GM23338 (cell line): ENCODE data around the gene LTBP2. TPM values are rescaled to one million over a fixed set of nuclear protein-coding genes. Genes with fewer than 3 reads are reported as not detected.

ENCODE experiments used
- ATAC-seq: fragments of 200-7000 bp; cut with Tn5 transposase; 3 replicates; pipeline ENCODE4 v1.9.1; 2020
- DNase-seq: peaks from one replicate; pipeline ENCODE4 v3.0.0-alpha.2; 2015; ENCODE audit warnings: low spot score
- H2AFZ ChIP-seq: fragments of 200-600 bp; sonication (generic); 2 replicates; pipeline ENCODE4 v1.8.0; 2016; ENCODE audit warnings: antibody characterized with exemption, mild to moderate bottlenecking, moderate library complexity
- H3F3A ChIP-seq: fragments of 200-600 bp; sonication (generic); replicated peaks from 2 replicates; pipeline ENCODE4 v1.8.0; 2017; ENCODE audit warnings: antibody characterized with exemption, mixed run types, low read depth
- H3K27ac ChIP-seq: fragments of 200-600 bp; sonication (generic); 2 replicates; pipeline ENCODE4 v1.6.1; 2016; ENCODE audit warnings: low read depth
- H3K27me3 ChIP-seq: fragments of 200-600 bp; sonication (generic); 2 replicates; pipeline ENCODE4 v1.8.0; 2016; ENCODE audit warnings: mild to moderate bottlenecking, mixed run types, moderate library complexity; ENCODE audit not compliant: insufficient read depth
- H3K36me3 ChIP-seq: fragments of 200-600 bp; sonication (generic); 2 replicates; pipeline ENCODE4 v1.8.0; 2016; ENCODE audit warnings: mild to moderate bottlenecking; ENCODE audit not compliant: insufficient read depth
- H3K4me1 ChIP-seq: fragments of 200-600 bp; sonication (generic); 2 replicates; pipeline ENCODE4 v1.8.0; 2016; ENCODE audit warnings: mild to moderate bottlenecking, moderate library complexity; ENCODE audit not compliant: insufficient read depth
- H3K4me2 ChIP-seq: fragments of 200-600 bp; sonication (generic); 2 replicates; pipeline ENCODE4 v1.7.1; 2017; ENCODE audit warnings: mixed run types
- H3K4me3 ChIP-seq: fragments of 200-600 bp; sonication (generic); 2 replicates; pipeline ENCODE4 v1.6.1; 2016; ENCODE audit warnings: mixed run types
- H3K79me2 ChIP-seq: fragments of 200-600 bp; sonication (generic); replicated peaks from 2 replicates; pipeline ENCODE4 v1.8.0; 2017; ENCODE audit warnings: mild to moderate bottlenecking; ENCODE audit not compliant: insufficient read depth
- H3K9me2 ChIP-seq: fragments of 200-600 bp; sonication (generic); 2 replicates; pipeline ENCODE4 v1.8.0; 2017; ENCODE audit not compliant: insufficient read depth
- H4K20me1 ChIP-seq: fragments of 200-600 bp; sonication (generic); replicated peaks from 2 replicates; pipeline ENCODE4 v1.8.0; 2017; ENCODE audit warnings: mild to moderate bottlenecking; ENCODE audit not compliant: insufficient read depth
- H3K27ac Mint-ChIP-seq: 2 replicates; pipeline ENCODE4 v1.8.0; 2020; ENCODE audit warnings: inconsistent platforms, mild to moderate bottlenecking, moderate library complexity, mixed read lengths
- H3K27me3 Mint-ChIP-seq: 3 replicates; pipeline ENCODE4 v1.8.0; 2022; ENCODE audit warnings: low read depth, mild to moderate bottlenecking, moderate library complexity, mixed read lengths, inconsistent platforms; ENCODE audit not compliant: insufficient read depth, poor library complexity
- H3K36me3 Mint-ChIP-seq: 3 replicates; pipeline ENCODE4 v1.8.0; 2021; ENCODE audit warnings: low read depth, mild to moderate bottlenecking, inconsistent platforms, moderate library complexity, mixed read lengths
- H3K4me1 Mint-ChIP-seq: 3 replicates; pipeline ENCODE4 v1.8.0; 2020; ENCODE audit warnings: mild to moderate bottlenecking, inconsistent platforms, mixed read lengths
- H3K4me3 Mint-ChIP-seq: 3 replicates; pipeline ENCODE4 v1.8.0; 2021; ENCODE audit warnings: moderate library complexity, mild to moderate bottlenecking, inconsistent platforms, mixed read lengths
- H3K9me3 Mint-ChIP-seq: 3 replicates; pipeline ENCODE4 v1.8.0; 2020; ENCODE audit warnings: moderate library complexity, mild to moderate bottlenecking, inconsistent platforms, mixed read lengths
- CREB1 ChIP-seq: fragments of 250-450 bp; sonication (Bioruptor Pico); IDR thresholded peaks from 2 replicates; pipeline ENCODE4 v1.5.0; 2020; ENCODE audit warnings: low read depth, mild to moderate bottlenecking, moderate library complexity
- ETS1 ChIP-seq: IDR thresholded peaks from 2 replicates; pipeline ENCODE4 v1.6.1; 2016; ENCODE audit warnings: antibody characterized with exemption
- EZH2 ChIP-seq: fragments of 200-600 bp; sonication (generic); IDR thresholded peaks from one replicate; pipeline ENCODE4 v1.8.0; 2017; ENCODE audit warnings: antibody characterized with exemption, mild to moderate bottlenecking, low read depth; ENCODE audit not compliant: unreplicated experiment
- EZH2phosphoT487 ChIP-seq: fragments of 200-600 bp; sonication (generic); IDR thresholded peaks from one replicate; pipeline ENCODE4 v1.8.1; 2018; ENCODE audit warnings: antibody characterized with exemption; ENCODE audit not compliant: unreplicated experiment
- JUNB ChIP-seq: IDR thresholded peaks from one replicate; pipeline ENCODE4 v1.6.1; 2016; ENCODE audit warnings: antibody characterized with exemption; ENCODE audit not compliant: unreplicated experiment
- NANOG ChIP-seq: IDR thresholded peaks from 2 replicates; pipeline ENCODE4 v1.6.1; 2016; ENCODE audit warnings: antibody characterized with exemption, borderline replicate concordance
- POLR2AphosphoS5 ChIP-seq: IDR thresholded peaks from 2 replicates; pipeline ENCODE4 v1.6.1; 2016; ENCODE audit warnings: antibody characterized with exemption, low read depth
- REST ChIP-seq: IDR thresholded peaks from one replicate; pipeline ENCODE4 v1.6.1; 2018; ENCODE audit warnings: antibody characterized with exemption; ENCODE audit not compliant: unreplicated experiment
- STAT1 ChIP-seq: IDR thresholded peaks from one replicate; pipeline ENCODE4 v1.6.1; 2016; ENCODE audit warnings: antibody characterized with exemption; ENCODE audit not compliant: unreplicated experiment
- ZNF114 ChIP-seq: fragments of 250-450 bp; sonication (Bioruptor Pico); IDR thresholded peaks from 2 replicates; pipeline ENCODE4 v1.5.0; 2020; ENCODE audit warnings: mild to moderate bottlenecking, moderate library complexity
- ZNF331 ChIP-seq: fragments of 250-450 bp; sonication (Bioruptor Pico); IDR thresholded peaks from 2 replicates; pipeline ENCODE4 v1.5.0; 2020; ENCODE audit warnings: low read depth, mild to moderate bottlenecking, moderate library complexity
- polyA plus RNA-seq: library from polyadenylated mRNA; unstranded; fragments of >200 nt; fragmentation: Nextera tagmentation; extraction: Ambion mirVana; gene quantifications from 2 replicates; pipeline ENCODE4 v1.2.1, GENCODE V29; 2016
- total RNA-seq: library from RNA; depleted of rRNA; stranded (reverse); fragments of >200 nt; shearing (Covaris generic); gene quantifications from 2 replicates; pipeline ENCODE4 v1.2.3, GENCODE V29; 2014
- TF ChIP-seq, protein P1 (sequence below), 2 experiments: fragments of 200-600 bp in 1 of 2; sonication (generic) in 1 of 2; conservative IDR thresholded peaks; 2 replicates each; pipeline versions ENCODE4 v1.5.1 to v1.6.1; 2016 to 2017; ENCODE audit warnings: antibody characterized with exemption in 2 of 2, low read depth in 2 of 2, mild to moderate bottlenecking in 2 of 2, moderate library complexity in 1 of 2
- TF ChIP-seq, protein P2 (sequence below): fragments of 250-450 bp; sonication (Bioruptor Pico); IDR thresholded peaks from 2 replicates; pipeline ENCODE4 v1.5.0; 2020; ENCODE audit warnings: mild to moderate bottlenecking, moderate library complexity

LTBP2 gene
- total and polyA plus RNA-seq, 2 experiments from 2014 or later = 0.27 to 0.49 TPM

DNA sequence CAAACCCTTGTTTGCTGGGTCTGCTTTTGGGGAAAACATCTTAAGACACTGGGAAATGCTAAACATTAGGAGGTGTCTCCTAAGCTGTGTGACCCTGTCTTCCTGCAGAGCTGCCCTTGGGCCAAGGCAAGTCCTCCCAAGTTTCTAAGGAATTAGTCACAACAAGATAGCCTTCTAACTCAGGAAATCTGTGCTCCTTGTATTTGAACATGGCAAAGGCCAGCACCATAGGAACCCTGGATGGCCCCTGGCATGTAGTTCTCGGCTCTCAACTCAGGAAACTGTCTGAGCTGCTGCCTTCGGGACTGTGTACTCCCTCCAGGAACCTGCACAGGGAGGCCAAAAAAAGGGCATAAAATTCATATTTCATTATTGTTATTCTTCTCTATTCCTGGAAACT, 37.6 kb upstream of the LTBP2 start:
- ATAC-seq = no peak
- Histone ChIP-seq H3K79me2 (no peaks in the 10 kb centered on the region), H3K36me3 (no peaks in the 10 kb centered on the region), H3K27me3 (no peaks in the 10 kb centered on the region), H3K4me3 (no peak overlapping the region), H3K4me1 (no peaks in the 10 kb centered on the region), H3F3A (no peaks in the 10 kb centered on the region), H2AFZ (no peak overlapping the region), H3K27ac (no peak overlapping the region), H4K20me1 (no peaks in the 10 kb centered on the region), H3K4me2 (no peak overlapping the region), H3K9me2 (no peaks in the 10 kb centered on the region)
- DNase-seq = no peak
- TF ChIP-seq, protein P1, sequence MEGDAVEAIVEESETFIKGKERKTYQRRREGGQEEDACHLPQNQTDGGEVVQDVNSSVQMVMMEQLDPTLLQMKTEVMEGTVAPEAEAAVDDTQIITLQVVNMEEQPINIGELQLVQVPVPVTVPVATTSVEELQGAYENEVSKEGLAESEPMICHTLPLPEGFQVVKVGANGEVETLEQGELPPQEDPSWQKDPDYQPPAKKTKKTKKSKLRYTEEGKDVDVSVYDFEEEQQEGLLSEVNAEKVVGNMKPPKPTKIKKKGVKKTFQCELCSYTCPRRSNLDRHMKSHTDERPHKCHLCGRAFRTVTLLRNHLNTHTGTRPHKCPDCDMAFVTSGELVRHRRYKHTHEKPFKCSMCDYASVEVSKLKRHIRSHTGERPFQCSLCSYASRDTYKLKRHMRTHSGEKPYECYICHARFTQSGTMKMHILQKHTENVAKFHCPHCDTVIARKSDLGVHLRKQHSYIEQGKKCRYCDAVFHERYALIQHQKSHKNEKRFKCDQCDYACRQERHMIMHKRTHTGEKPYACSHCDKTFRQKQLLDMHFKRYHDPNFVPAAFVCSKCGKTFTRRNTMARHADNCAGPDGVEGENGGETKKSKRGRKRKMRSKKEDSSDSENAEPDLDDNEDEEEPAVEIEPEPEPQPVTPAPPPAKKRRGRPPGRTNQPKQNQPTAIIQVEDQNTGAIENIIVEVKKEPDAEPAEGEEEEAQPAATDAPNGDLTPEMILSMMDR (conservative IDR thresholded peaks at IDR 0.05; ENCODE audit: low read depth in 2 of 2) = no peak
- no peak for TF ChIP-seq NANOG
- TF ChIP-seq EZH2phosphoT487 = no peak
- TF ChIP-seq POLR2AphosphoS5 = no peak
- TF ChIP-seq ZNF331 (CRISPR knock-in tag) = no peak
- no peak for TF ChIP-seq ETS1
- TF ChIP-seq JUNB = no peak
- TF ChIP-seq CREB1 = no peak
- TF ChIP-seq, protein P2, sequence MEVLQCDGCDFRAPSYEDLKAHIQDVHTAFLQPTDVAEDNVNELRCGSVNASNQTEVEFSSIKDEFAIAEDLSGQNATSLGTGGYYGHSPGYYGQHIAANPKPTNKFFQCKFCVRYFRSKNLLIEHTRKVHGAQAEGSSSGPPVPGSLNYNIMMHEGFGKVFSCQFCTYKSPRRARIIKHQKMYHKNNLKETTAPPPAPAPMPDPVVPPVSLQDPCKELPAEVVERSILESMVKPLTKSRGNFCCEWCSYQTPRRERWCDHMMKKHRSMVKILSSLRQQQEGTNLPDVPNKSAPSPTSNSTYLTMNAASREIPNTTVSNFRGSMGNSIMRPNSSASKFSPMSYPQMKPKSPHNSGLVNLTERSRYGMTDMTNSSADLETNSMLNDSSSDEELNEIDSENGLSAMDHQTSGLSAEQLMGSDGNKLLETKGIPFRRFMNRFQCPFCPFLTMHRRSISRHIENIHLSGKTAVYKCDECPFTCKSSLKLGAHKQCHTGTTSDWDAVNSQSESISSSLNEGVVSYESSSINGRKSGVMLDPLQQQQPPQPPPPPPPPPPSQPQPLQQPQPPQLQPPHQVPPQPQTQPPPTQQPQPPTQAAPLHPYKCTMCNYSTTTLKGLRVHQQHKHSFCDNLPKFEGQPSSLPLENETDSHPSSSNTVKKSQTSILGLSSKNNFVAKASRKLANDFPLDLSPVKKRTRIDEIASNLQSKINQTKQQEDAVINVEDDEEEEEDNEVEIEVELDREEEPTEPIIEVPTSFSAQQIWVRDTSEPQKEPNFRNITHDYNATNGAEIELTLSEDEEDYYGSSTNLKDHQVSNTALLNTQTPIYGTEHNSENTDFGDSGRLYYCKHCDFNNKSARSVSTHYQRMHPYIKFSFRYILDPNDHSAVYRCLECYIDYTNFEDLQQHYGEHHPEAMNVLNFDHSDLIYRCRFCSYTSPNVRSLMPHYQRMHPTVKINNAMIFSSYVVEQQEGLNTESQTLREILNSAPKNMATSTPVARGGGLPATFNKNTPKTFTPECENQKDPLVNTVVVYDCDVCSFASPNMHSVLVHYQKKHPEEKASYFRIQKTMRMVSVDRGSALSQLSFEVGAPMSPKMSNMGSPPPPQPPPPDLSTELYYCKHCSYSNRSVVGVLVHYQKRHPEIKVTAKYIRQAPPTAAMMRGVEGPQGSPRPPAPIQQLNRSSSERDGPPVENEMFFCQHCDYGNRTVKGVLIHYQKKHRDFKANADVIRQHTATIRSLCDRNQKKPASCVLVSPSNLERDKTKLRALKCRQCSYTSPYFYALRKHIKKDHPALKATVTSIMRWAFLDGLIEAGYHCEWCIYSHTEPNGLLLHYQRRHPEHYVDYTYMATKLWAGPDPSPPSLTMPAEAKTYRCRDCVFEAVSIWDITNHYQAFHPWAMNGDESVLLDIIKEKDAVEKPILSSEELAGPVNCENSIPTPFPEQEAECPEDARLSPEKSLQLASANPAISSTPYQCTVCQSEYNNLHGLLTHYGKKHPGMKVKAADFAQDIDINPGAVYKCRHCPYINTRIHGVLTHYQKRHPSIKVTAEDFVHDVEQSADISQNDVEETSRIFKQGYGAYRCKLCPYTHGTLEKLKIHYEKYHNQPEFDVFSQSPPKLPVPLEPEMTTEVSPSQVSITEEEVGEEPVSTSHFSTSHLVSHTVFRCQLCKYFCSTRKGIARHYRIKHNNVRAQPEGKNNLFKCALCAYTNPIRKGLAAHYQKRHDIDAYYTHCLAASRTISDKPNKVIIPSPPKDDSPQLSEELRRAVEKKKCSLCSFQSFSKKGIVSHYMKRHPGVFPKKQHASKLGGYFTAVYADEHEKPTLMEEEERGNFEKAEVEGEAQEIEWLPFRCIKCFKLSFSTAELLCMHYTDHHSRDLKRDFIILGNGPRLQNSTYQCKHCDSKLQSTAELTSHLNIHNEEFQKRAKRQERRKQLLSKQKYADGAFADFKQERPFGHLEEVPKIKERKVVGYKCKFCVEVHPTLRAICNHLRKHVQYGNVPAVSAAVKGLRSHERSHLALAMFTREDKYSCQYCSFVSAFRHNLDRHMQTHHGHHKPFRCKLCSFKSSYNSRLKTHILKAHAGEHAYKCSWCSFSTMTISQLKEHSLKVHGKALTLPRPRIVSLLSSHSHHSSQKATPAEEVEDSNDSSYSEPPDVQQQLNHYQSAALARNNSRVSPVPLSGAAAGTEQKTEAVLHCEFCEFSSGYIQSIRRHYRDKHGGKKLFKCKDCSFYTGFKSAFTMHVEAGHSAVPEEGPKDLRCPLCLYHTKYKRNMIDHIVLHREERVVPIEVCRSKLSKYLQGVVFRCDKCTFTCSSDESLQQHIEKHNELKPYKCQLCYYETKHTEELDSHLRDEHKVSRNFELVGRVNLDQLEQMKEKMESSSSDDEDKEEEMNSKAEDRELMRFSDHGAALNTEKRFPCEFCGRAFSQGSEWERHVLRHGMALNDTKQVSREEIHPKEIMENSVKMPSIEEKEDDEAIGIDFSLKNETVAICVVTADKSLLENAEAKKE (CRISPR knock-in tag) = no peak
- TF ChIP-seq ZNF114 (CRISPR knock-in tag) = no peak
- TF ChIP-seq STAT1 = no peak
- no peak for TF ChIP-seq EZH2
- no peak for TF ChIP-seq REST
- Mint-ChIP-seq H3K27ac (no peak overlapping the region), H3K9me3 (no peaks in the 10 kb centered on the region), H3K4me1 (peaks cover 9% of the 10 kb centered on the region; the same call in 2 of the 3 replicates), H3K36me3 (no peaks in the 10 kb centered on the region), H3K27me3 (peaks cover 3% of the 10 kb centered on the region), H3K4me3 (no peak overlapping the region)
